NOMO-1 (cell line): ENCODE data around the gene CYP4F22.
"Not testable (repeated sequence)": the region's sequence is repeated elsewhere in the genome, so short reads cannot be mapped to it uniquely, and the experiment has no call there.

ENCODE experiments used
- DNase-seq, 2 experiments: peaks; one replicate each; lab custom pipeline; 2025; ENCODE audit not compliant: unreplicated experiment in 2 of 2; lab: John Stamatoyannopoulos, UW

The CYP4F22 gene

GRCh38 chr19:15508035-15508710 is at the start of gene CYP4F22:
Gene CYP4F22, plus strand, starts transcription at chr19:15508525. Its CDS starts 16,812 bp downstream, at chr19:15525337.
- no peak for DNase-seq

GRCh38 chr19:15461694-15462093 is 46.6 kb upstream of the CYP4F22 start:
- DNase-seq: no peak

- DNase-seq: peak; percentile 65 to 85
These were observed 44.4 kb upstream of the CYP4F22 start for GRCh38 chr19:15463861-15464371.

- peak; percentile 39 to 44 for DNase-seq
These were observed 43.6 kb upstream of the CYP4F22 start, which contains the start of gene RASAL3 for GRCh38 chr19:15464394-15465385. Gene RASAL3, minus strand, starts transcription at chr19:15464544. Its CDS starts 186 bp downstream, at chr19:15464358.

- DNase-seq: peak in 1 of 2 experiments; percentile 11
These were observed 41.2 kb upstream of the CYP4F22 start for GRCh38 chr19:15466851-15467733.

GRCh38 chr19:15467734-15468214 is 40.6 kb upstream of the CYP4F22 start:
- no peak for DNase-seq

GRCh38 chr19:15468675-15469512 is 39.4 kb upstream of the CYP4F22 start:
- no peak for DNase-seq

GRCh38 chr19:15469513-15470297 is 38.6 kb upstream of the CYP4F22 start:
- DNase-seq: peak; percentile 19 to 30

- no peak for DNase-seq
These were observed 36.7 kb upstream of the CYP4F22 start for GRCh38 chr19:15471639-15472101.

GRCh38 chr19:15473821-15474220 is 34.5 kb upstream of the CYP4F22 start:
- not testable (repeated sequence) for DNase-seq

- no peak for DNase-seq
These were observed 33.2 kb upstream of the CYP4F22 start for GRCh38 chr19:15475169-15475568.

GRCh38 chr19:15475611-15476010 is 32.7 kb upstream of the CYP4F22 start:
- DNase-seq: no peak

- no peak for DNase-seq
These were observed 32.0 kb upstream of the CYP4F22 start for GRCh38 chr19:15476325-15476724.

GRCh38 chr19:15479391-15480345 is 28.7 kb upstream of the CYP4F22 start, which contains the start of gene PGLYRP2:
Gene PGLYRP2, minus strand, starts transcription at chr19:15479501. Its CDS starts 130 bp downstream, at chr19:15479371.
- DNase-seq: no peak

GRCh38 chr19:15480996-15481395 is 27.3 kb upstream of the CYP4F22 start:
- DNase-seq: not testable (repeated sequence)

- DNase-seq: not testable (repeated sequence)
These were observed 22.6 kb upstream of the CYP4F22 start for GRCh38 chr19:15485768-15486167.

GRCh38 chr19:15487038-15487437 is 21.3 kb upstream of the CYP4F22 start:
- no peak for DNase-seq
